CD8-positive, alpha-beta memory T cell (primary cell): Measurements from ENCODE around the gene SYP. TPM values are rescaled to one million over a fixed set of nuclear protein-coding genes. Genes with fewer than 3 reads are reported as not detected.

ENCODE experiments used
- CTCF ChIA-PET: fragments of 350-600 bp; sonication (Branson Sonifier 250); formaldehyde crosslinking; loops from one replicate; lab custom pipeline; 2021; ENCODE audit warnings: antibody characterized with exemption; lab: Charles Lee
- POLR2A ChIA-PET: fragments of 350-600 bp; sonication (Branson Sonifier 250); formaldehyde crosslinking; loops from one replicate; lab custom pipeline; 2021; ENCODE audit warnings: antibody characterized with exemption; lab: Charles Lee
- DNase-seq, 5 donors: peaks; one replicate each; pipeline versions ENCODE4 v3.0.0 to v3.0.0-alpha.2; 2020 to 2022; ENCODE audit warnings: mixed read lengths in 1 of 5
- H3K27ac ChIP-seq: one replicate; pipeline ENCODE4 v1.7.0; 2013; ENCODE audit warnings: low read depth, mild to moderate bottlenecking, low read length, moderate library complexity
- H3K27me3 ChIP-seq: 2 replicates; pipeline ENCODE4 v1.7.0; 2013; ENCODE audit warnings: low read length, mild to moderate bottlenecking; ENCODE audit not compliant: insufficient read depth, poor library complexity, severe bottlenecking
- H3K36me3 ChIP-seq: 2 replicates; pipeline ENCODE4 v1.7.0; 2013; ENCODE audit warnings: mild to moderate bottlenecking, low read length, moderate library complexity; ENCODE audit not compliant: insufficient read depth
- H3K4me1 ChIP-seq: 2 replicates; pipeline ENCODE4 v1.7.0; 2013; ENCODE audit warnings: mild to moderate bottlenecking, low read length, moderate library complexity; ENCODE audit not compliant: insufficient read depth
- H3K4me3 ChIP-seq: 2 replicates; pipeline ENCODE4 v1.7.0; 2013; ENCODE audit warnings: mild to moderate bottlenecking, low read length
- H3K9me3 ChIP-seq: 2 replicates; pipeline ENCODE4 v1.7.0; 2013; ENCODE audit warnings: mild to moderate bottlenecking, low read length
- H3K27ac Mint-ChIP-seq, 8 donors: one replicate each; pipeline ENCODE4 v1.8.0; 2020 to 2021; ENCODE audit warnings: mixed read lengths in 8 of 8, mild to moderate bottlenecking in 6 of 8, inconsistent platforms in 3 of 8, moderate library complexity in 3 of 8
- H3K27me3 Mint-ChIP-seq, 2 donors: one replicate each; pipeline ENCODE4 v1.8.0; 2020 to 2021; ENCODE audit warnings: mixed read lengths in 2 of 2, mild to moderate bottlenecking in 1 of 2, moderate library complexity in 1 of 2
- H3K36me3 Mint-ChIP-seq, 3 donors: one replicate each; pipeline ENCODE4 v1.8.0; 2020 to 2021; ENCODE audit warnings: mixed read lengths in 3 of 3, inconsistent platforms in 1 of 3, mild to moderate bottlenecking in 1 of 3
- H3K4me1 Mint-ChIP-seq, 3 donors: one replicate each; pipeline ENCODE4 v1.8.0; 2020 to 2021; ENCODE audit warnings: mixed read lengths in 3 of 3, inconsistent platforms in 1 of 3, mild to moderate bottlenecking in 1 of 3
- H3K4me3 Mint-ChIP-seq, 7 donors: one replicate each; pipeline ENCODE4 v1.8.0; 2020 to 2021; ENCODE audit warnings: mixed read lengths in 7 of 7, mild to moderate bottlenecking in 6 of 7, moderate library complexity in 4 of 7, inconsistent platforms in 2 of 7
- H3K9me3 Mint-ChIP-seq, 5 donors: one replicate each; pipeline ENCODE4 v1.8.0; 2020 to 2022; ENCODE audit warnings: mixed read lengths in 5 of 5, mild to moderate bottlenecking in 3 of 5, moderate library complexity in 2 of 5, inconsistent platforms in 1 of 5
- polyA plus RNA-seq: library from polyadenylated mRNA; unstranded; fragments of 300-500 nt; fragmentation: Illumina TruSeq; gene quantifications from one replicate; pipeline ENCODE4 v1.2.3, GENCODE V29; 2021
- total RNA-seq, 2 experiments: library from RNA; stranded (reverse); gene quantifications; one replicate each; pipeline ENCODE4 v1.2.3, GENCODE V29; 2021

SYP gene
- total and polyA plus RNA-seq, 3 experiments from 2014 or later, result 0.25 to 2.5 (median 1.9) TPM

DNA sequence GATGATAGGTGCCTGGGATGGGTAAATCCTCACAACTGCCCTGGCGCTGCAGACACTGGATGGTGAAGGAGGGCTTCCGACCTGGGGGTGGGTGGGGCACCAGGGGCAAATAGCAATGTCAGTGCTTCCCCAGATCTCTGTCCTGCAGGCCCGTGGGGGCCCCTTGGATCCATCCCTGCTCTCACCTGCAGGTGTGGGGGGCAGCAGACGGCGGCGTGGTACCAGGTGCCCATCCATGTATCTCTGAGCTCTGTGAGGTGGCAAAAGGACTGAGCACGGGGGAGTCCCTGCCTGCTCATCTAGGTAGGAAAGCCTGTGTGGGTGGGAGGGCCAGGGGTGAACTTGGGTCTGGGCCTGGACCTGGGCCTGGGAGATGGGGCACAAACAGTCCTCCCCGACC, 6.5 kb upstream of the SYP start:
- Mint-ChIP-seq H3K36me3 (no peaks in the 10 kb centered on the region), H3K27me3 (peaks cover 3 to 8% of the 10 kb centered on the region in 2 donors), H3K9me3 (no peaks in the 10 kb centered on the region), H3K27ac (no peak overlapping the region), H3K4me3 (no peak overlapping the region), H3K4me1 (no peaks in the 10 kb centered on the region)
- no peaks in the 10 kb centered on the region for H3K36me3 ChIP-seq
- no peaks in the 10 kb centered on the region for H3K9me3 ChIP-seq
- H3K27me3 ChIP-seq, result no peaks in the 10 kb centered on the region
- ChIA-PET CTCF (no interaction called here), POLR2A (no interaction called here)
- no peak for DNase-seq
- H3K4me1 ChIP-seq, result no peaks in the 10 kb centered on the region
- H3K4me3 ChIP-seq, result no peak overlapping the region
- no peak overlapping the region for H3K27ac ChIP-seq

DNA sequence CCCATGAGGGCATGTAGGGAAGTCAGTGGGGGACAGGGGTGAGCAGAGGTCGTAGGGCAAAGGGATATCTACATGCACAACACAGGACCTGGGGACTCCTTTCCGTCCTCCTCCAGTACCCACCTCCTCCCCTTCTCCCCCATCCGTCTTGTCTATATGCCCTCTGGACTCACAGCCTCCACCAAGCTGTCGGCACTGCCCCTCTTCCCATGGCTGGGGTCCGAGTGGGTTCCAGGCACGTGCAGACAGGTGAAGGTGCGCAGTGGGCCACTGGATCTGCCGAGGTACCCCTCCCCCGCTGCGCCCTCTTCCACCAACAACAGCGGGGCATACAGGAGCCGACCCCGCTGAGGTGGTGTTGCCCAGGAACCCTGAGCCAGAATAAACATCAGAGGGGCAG, 5.5 kb upstream of the SYP start:
- H3K9me3 ChIP-seq, result no peaks in the 10 kb centered on the region
- H3K27me3 ChIP-seq, result no peaks in the 10 kb centered on the region
- CTCF ChIA-PET, result no interaction called here
- Mint-ChIP-seq H3K4me1 (peaks cover 3 to 4% (median 3%) of the 10 kb centered on the region in 3 donors), H3K27ac (no peak overlapping the region), H3K27me3 (peaks cover 0 to 5% of the 10 kb centered on the region in 2 donors), H3K9me3 (no peaks in the 10 kb centered on the region), H3K4me3 (no peak overlapping the region), H3K36me3 (no peaks in the 10 kb centered on the region)
- no peak for DNase-seq
- no peak overlapping the region for H3K4me3 ChIP-seq
- H3K4me1 ChIP-seq, result no peaks in the 10 kb centered on the region
- no peaks in the 10 kb centered on the region for H3K36me3 ChIP-seq
- POLR2A ChIA-PET, result no interaction called here
- no peak overlapping the region for H3K27ac ChIP-seq

DNA sequence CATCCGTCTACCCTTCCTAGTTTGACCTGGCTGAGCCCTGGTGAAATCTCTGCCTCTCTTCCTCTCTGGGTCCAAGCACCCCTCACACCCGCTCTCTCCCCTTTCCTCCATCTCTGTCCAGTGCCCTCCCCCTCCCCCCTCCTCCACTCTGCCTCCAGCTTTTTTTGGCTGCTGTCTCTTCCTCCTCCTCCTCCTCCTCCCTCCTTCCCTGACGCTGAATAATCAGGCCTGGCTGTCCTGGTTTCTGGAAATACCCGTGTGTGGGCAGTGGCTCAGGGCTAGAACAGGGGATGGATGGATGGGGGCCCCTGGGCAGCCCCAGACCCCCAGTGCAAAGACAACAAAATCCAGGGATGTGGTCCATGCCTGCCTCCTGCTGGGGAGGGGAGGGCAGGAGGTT, 4.7 kb upstream of the SYP start:
- no peaks in the 10 kb centered on the region for H3K9me3 Mint-ChIP-seq

DNA sequence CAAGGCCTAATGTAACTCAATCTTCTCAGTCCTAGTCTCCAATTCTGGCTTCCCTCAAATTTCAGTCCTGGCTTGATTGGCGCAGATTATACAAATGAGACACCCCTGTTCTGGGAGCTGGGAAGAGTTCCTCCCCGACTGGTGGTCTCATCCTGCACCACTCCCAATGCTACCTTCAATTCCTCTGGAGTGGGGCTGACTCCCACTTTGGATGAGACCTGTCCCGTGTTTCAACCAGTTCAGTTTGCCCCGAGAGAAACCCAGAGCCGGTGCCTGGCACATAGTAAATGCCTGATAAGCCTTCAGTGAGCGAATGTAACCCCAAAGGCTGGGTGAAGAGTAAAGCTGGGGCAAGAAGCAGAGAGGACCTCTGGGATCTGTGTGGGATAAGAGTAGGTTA, 4.0 kb upstream of the SYP start:
- CTCF ChIA-PET, result no interaction called here
- peak overlapping the region in 1 of 8 donors; percentile 66 for H3K27ac Mint-ChIP-seq
- no peaks in the 10 kb centered on the region for H3K9me3 ChIP-seq
- POLR2A ChIA-PET, result no interaction called here
- no peak overlapping the region for H3K4me3 Mint-ChIP-seq
- H3K36me3 ChIP-seq, result no peaks in the 10 kb centered on the region
- no peaks in the 10 kb centered on the region for H3K27me3 ChIP-seq
- H3K4me1 Mint-ChIP-seq, result peaks cover 3 to 6% (median 3%) of the 10 kb centered on the region in 3 donors
- H3K36me3 Mint-ChIP-seq, result no peaks in the 10 kb centered on the region
- H3K9me3 Mint-ChIP-seq, result no peaks in the 10 kb centered on the region
- no peak for DNase-seq
- H3K27me3 Mint-ChIP-seq, result peaks cover 0 to 4% of the 10 kb centered on the region in 2 donors
- H3K4me3 ChIP-seq, result no peak overlapping the region
- H3K4me1 ChIP-seq, result no peaks in the 10 kb centered on the region
- no peak overlapping the region for H3K27ac ChIP-seq

More for the DNA sequence above, 4.7 kb upstream of the SYP start:
- H3K36me3 ChIP-seq, result no peaks in the 10 kb centered on the region
- ChIA-PET POLR2A (no interaction called here), CTCF (no interaction called here)
- no peaks in the 10 kb centered on the region for H3K36me3 Mint-ChIP-seq
- no peak overlapping the region for H3K27ac ChIP-seq
- H3K27me3 Mint-ChIP-seq, result peaks cover 0 to 5% of the 10 kb centered on the region in 2 donors
- H3K27me3 ChIP-seq, result no peaks in the 10 kb centered on the region
- peaks cover 3 to 6% (median 3%) of the 10 kb centered on the region in 3 donors for H3K4me1 Mint-ChIP-seq
- H3K9me3 ChIP-seq, result no peaks in the 10 kb centered on the region
- no peak overlapping the region for H3K27ac Mint-ChIP-seq
- H3K4me3 Mint-ChIP-seq, result no peak overlapping the region
- no peaks in the 10 kb centered on the region for H3K4me1 ChIP-seq
- no peak overlapping the region for H3K4me3 ChIP-seq
- no peak for DNase-seq

DNA sequence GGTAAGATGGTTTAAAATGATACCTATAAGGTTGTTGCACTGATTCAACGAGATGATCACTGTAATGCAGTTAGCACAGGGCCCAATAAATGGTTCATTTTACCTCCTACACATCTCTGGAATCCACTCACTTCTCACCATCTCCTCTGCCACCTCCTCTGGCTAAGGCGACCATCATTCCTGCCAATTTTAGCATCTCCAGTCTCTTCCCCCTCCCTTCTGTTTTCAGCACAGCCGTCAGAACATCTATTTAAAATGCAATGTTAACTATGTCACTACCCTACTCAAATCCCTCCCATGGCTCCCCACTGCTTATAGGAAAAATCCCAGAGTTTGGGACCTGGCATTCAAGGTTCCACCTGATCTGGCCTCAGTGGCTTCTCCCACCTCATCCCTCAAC, 3.5 kb upstream of the SYP start:
- peak overlapping the region in 1 of 8 donors; percentile 66 for H3K27ac Mint-ChIP-seq
- CTCF ChIA-PET, result no interaction called here

DNA sequence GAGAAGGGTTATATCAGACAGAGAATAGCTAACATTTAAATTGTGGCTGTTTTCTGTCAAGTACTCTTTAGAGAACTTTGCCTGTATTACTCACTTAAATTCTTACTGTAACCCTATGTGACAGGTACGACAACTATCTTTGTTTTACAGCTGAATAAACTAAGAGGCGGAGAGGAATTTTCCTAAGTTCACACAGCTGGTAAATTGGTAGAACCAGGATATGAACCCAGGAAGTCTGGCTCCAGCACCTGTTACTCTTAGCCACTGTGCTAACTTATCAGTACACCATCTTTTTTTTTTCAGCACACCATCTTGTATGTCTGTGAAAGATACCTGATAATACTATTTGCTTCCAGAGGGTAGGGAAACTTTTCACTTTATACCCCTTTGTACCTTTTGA, 2.0 kb upstream of the SYP start:
- Histone ChIP-seq H3K9me3 (no peaks in the 10 kb centered on the region), H3K4me3 (no peak overlapping the region), H3K27ac (no peak overlapping the region), H3K4me1 (no peaks in the 10 kb centered on the region), H3K36me3 (no peaks in the 10 kb centered on the region), H3K27me3 (no peaks in the 10 kb centered on the region)
- Mint-ChIP-seq H3K4me1 (peaks cover 3 to 14% (median 7%) of the 10 kb centered on the region in 3 donors), H3K36me3 (peaks cover 0 to 1% (median 0%) of the 10 kb centered on the region in 3 donors), H3K4me3 (peak overlapping the region in 1 of 7 donors; percentile 45), H3K27ac (peak overlapping the region in 2 of 8 donors; percentile 8 to 70), H3K9me3 (no peaks in the 10 kb centered on the region), H3K27me3 (peaks cover 0 to 4% of the 10 kb centered on the region in 2 donors)
- no peak for DNase-seq
- CTCF ChIA-PET, result no interaction called here
- POLR2A ChIA-PET, result interaction anchor here (0.8 kb wide), 1 partner anchor 15 kb away, joined by 3 read pairs; no protein-coding TSS in a partner anchor

More for the DNA sequence above, 3.5 kb upstream of the SYP start:
- no peak for DNase-seq
- Histone ChIP-seq H3K4me3 (no peak overlapping the region), H3K27me3 (no peaks in the 10 kb centered on the region), H3K4me1 (no peaks in the 10 kb centered on the region), H3K36me3 (no peaks in the 10 kb centered on the region), H3K9me3 (no peaks in the 10 kb centered on the region), H3K27ac (no peak overlapping the region)
- Mint-ChIP-seq H3K4me3 (peak overlapping the region in 1 of 7 donors; percentile 58), H3K36me3 (no peaks in the 10 kb centered on the region), H3K9me3 (no peaks in the 10 kb centered on the region), H3K4me1 (peaks cover 3 to 7% (median 3%) of the 10 kb centered on the region in 3 donors), H3K27me3 (peaks cover 0 to 4% of the 10 kb centered on the region in 2 donors)
- POLR2A ChIA-PET, result no interaction called here

DNA sequence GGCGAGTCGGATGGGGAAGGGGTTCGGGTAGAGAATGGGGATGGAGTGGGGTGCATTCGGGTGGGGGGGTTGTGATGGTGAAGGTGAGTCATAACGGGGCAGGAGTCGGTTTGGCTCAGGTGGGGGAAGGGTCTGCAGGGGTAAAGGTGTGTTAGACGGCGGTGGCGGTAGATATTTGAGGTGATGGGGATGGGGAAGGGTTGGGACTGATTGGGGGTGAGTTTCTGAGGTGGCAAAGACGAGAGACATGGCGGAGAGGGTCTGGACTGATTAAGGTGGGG, 738 bp downstream of the SYP start:
- H3K9me3 ChIP-seq, result no peaks in the 10 kb centered on the region
- Mint-ChIP-seq H3K27ac (no peak overlapping the region), H3K4me1 (peaks cover 3 to 14% (median 7%) of the 10 kb centered on the region in 3 donors), H3K36me3 (peaks cover 0 to 2% (median 1%) of the 10 kb centered on the region in 3 donors), H3K27me3 (peaks cover 0 to 4% of the 10 kb centered on the region in 2 donors), H3K9me3 (no peaks in the 10 kb centered on the region), H3K4me3 (no peak overlapping the region)
- no peaks in the 10 kb centered on the region for H3K36me3 ChIP-seq
- no peaks in the 10 kb centered on the region for H3K4me1 ChIP-seq
- H3K27ac ChIP-seq, result no peak overlapping the region
- DNase-seq, result no peak
- ChIA-PET CTCF (no interaction called here), POLR2A (no interaction called here)
- H3K4me3 ChIP-seq, result no peak overlapping the region
- H3K27me3 ChIP-seq, result no peaks in the 10 kb centered on the region

DNA sequence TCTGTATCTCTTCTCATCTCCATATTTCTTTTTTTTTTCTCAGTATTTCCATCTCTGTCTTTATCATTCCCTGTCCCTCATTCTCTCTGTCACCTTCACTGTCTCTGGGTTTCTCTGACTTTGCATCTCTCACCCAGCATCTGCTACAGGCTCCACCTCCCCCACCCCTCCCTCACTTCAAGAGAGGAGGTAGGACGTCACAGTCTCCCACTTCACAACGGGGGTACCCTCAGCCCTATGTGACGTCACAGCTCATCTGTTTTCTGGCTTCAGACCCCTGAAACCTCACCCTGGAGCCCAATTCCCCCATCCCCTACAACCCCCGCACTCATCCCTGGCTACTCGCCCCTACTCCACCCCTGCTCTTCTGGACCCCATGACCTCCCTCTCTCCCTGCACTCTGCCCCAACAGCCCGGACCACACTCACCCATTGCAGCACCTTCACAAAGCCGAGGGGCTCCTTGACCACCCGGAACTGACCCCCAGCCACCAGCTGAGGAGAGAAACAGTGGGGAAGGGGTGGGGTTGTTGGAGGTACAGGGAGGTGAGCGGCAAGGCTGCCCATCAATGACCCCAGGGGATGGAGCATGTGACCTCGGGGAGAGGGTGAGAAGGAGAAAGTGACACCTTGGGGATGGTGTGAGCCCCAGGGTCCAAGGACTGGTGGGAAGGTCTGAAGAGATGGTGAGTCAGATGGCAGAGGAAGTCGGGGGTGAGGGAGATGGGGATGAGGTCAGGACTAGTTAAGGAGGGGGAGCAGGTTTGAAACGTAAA, 1.3 kb downstream of the SYP start:
- Mint-ChIP-seq H3K36me3 (peaks cover 0 to 3% (median 1%) of the 10 kb centered on the region in 3 donors), H3K27me3 (peaks cover 0 to 2% of the 10 kb centered on the region in 2 donors), H3K4me1 (peaks cover 6 to 17% (median 10%) of the 10 kb centered on the region in 3 donors), H3K4me3 (peak overlapping the region in 3 of 7 donors; percentile 1 to 82 (median 44)), H3K9me3 (no peaks in the 10 kb centered on the region), H3K27ac (peak overlapping the region in 1 of 8 donors; percentile 15)
- no peaks in the 10 kb centered on the region for H3K27me3 ChIP-seq
- no peak overlapping the region for H3K4me3 ChIP-seq
- no peak for DNase-seq
- no peaks in the 10 kb centered on the region for H3K36me3 ChIP-seq
- no peaks in the 10 kb centered on the region for H3K9me3 ChIP-seq
- H3K4me1 ChIP-seq, result no peaks in the 10 kb centered on the region
- ChIA-PET POLR2A (no interaction called here), CTCF (no interaction called here)
- no peak overlapping the region for H3K27ac ChIP-seq
